Measurements from ENCODE around the gene FGFR2. TPM values are rescaled to one million over a fixed set of nuclear protein-coding genes. Genes with fewer than 3 reads are reported as not detected.

FGFR2 gene
- total RNA-seq, 1 donor from 2014 or later: 4.5 TPM

DNA sequence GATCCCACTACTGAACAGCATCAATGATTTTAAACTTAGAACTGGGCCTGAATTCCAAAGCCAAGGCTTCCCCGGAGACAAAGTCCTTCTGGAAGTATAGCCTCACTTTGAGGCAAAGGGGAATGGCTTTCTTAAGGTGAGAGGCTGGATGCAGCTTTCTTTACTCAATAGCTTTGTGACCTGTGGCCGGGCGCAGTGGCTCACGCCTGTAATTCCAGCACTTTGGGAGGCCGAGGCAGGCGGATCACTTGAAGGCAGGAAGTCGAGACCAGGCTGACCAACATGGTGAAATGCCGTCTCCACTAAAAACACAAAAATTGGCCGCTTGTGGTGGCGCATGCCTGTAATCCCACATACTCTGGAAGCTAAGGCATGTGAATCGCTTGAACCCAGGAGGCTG lies 3.2 kb upstream of the FGFR2 start:
- no peaks in the 10 kb centered on the region for H3K36me3 ChIP-seq (ENCODE audit: control insufficient read depth, insufficient read depth, low read length)
- no peak for DNase-seq (ENCODE audit: low read depth)

DNA sequence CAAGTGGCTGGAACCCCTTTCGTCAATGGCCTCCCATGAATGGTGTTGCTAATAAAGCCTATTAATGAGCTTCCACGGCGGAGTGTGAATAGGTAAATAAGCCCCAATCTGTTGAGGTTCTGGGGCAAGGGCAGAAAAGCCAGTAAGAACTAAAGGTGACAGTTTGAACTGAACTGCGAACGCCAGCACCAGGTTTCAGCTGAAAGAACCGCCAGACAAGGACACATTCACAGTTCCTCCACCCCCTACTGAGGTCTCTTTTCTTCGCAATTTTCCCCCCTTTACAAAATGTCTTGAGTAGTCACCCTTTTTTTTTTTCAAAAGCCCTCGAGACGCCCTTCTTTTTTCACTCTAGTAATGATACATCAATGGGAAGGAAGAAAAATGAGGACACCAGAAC lies 2.4 kb upstream of the FGFR2 start:
- Histone ChIP-seq H3K36me3 (ENCODE audit: control insufficient read depth, insufficient read depth, low read length) (no peaks in the 10 kb centered on the region), H3K27me3 (ENCODE audit: control insufficient read depth, insufficient read depth, low read length) (peaks cover 11% of the 10 kb centered on the region), H3K4me3 (ENCODE audit: low read depth, low read length) (no peak overlapping the region)
- no peak for DNase-seq (ENCODE audit: low read depth)
- TF ChIP-seq, protein P1, sequence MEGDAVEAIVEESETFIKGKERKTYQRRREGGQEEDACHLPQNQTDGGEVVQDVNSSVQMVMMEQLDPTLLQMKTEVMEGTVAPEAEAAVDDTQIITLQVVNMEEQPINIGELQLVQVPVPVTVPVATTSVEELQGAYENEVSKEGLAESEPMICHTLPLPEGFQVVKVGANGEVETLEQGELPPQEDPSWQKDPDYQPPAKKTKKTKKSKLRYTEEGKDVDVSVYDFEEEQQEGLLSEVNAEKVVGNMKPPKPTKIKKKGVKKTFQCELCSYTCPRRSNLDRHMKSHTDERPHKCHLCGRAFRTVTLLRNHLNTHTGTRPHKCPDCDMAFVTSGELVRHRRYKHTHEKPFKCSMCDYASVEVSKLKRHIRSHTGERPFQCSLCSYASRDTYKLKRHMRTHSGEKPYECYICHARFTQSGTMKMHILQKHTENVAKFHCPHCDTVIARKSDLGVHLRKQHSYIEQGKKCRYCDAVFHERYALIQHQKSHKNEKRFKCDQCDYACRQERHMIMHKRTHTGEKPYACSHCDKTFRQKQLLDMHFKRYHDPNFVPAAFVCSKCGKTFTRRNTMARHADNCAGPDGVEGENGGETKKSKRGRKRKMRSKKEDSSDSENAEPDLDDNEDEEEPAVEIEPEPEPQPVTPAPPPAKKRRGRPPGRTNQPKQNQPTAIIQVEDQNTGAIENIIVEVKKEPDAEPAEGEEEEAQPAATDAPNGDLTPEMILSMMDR (IDR thresholded peaks at IDR 0.05; ENCODE audit: insufficient read depth, low read length, poor library complexity, severe bottlenecking): no peak

More for the DNA sequence above, 3.2 kb upstream of the FGFR2 start:
- Histone ChIP-seq H3K4me3 (ENCODE audit: low read depth, low read length) (no peak overlapping the region), H3K27me3 (ENCODE audit: control insufficient read depth, insufficient read depth, low read length) (peaks cover 10% of the 10 kb centered on the region)
- TF ChIP-seq, protein P1 (IDR thresholded peaks at IDR 0.05; ENCODE audit: insufficient read depth, low read length, poor library complexity, severe bottlenecking): no peak

DNA sequence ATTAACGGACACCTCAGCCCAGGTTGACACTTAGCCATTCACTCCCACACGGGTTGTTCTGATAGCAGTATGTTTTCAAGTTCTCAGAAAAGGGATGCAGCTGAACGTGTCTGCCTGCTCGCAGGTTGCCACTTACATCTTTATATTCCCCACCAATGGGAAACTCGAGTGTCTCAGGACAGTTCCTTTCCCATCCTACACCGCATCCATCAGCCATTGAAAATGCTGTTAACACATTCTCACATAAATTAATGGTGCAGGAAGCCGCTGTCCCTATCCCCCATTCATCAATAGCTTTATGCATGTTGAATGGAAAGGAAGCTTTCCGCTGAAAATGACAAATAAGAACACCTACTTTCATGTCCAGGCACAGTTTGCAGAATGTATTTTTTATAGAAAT lies 1.7 kb upstream of the FGFR2 start:
- H3K27me3 ChIP-seq (ENCODE audit: control insufficient read depth, insufficient read depth, low read length): peaks cover 12% of the 10 kb centered on the region
- TF ChIP-seq, protein P1 (IDR thresholded peaks at IDR 0.05; ENCODE audit: insufficient read depth, low read length, poor library complexity, severe bottlenecking): no peak
- H3K36me3 ChIP-seq (ENCODE audit: control insufficient read depth, insufficient read depth, low read length): no peaks in the 10 kb centered on the region
- H3K4me3 ChIP-seq (ENCODE audit: low read depth, low read length): no peak overlapping the region
- no peak for DNase-seq (ENCODE audit: low read depth)

DNA sequence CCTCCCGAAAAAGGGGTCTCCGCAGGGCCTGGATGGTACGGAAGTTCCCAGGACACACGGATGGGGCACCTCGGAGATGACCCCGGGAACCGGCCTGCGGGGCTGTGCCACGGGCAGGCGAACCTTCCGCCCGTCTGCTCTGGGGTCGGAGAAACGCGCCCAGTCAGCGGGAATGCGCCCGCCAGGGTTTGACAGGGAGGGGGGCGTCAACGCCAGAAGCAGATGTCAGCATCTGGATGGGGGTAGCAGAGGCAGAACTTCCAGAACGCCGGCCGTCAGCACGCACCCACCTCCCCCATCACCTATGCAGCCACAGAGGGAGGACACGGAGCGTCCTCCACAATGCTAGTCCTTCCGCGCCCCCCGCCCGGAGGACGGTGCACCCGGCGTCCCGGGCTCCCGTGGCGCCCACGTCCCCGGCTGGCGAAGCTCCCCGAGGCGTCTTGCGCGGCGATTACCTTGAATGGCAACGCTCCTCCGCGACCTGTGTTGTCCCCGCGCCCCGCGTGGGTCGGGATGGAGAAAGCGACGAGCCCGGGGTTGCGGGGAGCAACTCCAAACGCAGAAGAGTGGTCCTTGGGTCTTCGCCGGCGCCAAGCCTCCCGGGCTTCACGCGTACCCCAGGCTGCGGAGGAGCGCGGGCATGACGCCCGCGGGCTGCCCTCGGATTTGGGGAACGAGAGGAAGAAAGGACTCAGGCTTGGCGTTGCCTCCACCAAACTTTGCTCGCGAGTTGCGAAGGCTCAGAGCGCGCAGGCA lies 561 bp downstream of the FGFR2 start:
- no peaks in the 10 kb centered on the region for H3K36me3 ChIP-seq (ENCODE audit: control insufficient read depth, insufficient read depth, low read length)
- H3K4me3 ChIP-seq (ENCODE audit: low read depth, low read length): peak overlapping the region; percentile 57
- peaks cover 12% of the 10 kb centered on the region for H3K27me3 ChIP-seq (ENCODE audit: control insufficient read depth, insufficient read depth, low read length)
- TF ChIP-seq, protein P1 (IDR thresholded peaks at IDR 0.05; ENCODE audit: insufficient read depth, low read length, poor library complexity, severe bottlenecking): no peak
- no peak for DNase-seq (ENCODE audit: low read depth)

DNA sequence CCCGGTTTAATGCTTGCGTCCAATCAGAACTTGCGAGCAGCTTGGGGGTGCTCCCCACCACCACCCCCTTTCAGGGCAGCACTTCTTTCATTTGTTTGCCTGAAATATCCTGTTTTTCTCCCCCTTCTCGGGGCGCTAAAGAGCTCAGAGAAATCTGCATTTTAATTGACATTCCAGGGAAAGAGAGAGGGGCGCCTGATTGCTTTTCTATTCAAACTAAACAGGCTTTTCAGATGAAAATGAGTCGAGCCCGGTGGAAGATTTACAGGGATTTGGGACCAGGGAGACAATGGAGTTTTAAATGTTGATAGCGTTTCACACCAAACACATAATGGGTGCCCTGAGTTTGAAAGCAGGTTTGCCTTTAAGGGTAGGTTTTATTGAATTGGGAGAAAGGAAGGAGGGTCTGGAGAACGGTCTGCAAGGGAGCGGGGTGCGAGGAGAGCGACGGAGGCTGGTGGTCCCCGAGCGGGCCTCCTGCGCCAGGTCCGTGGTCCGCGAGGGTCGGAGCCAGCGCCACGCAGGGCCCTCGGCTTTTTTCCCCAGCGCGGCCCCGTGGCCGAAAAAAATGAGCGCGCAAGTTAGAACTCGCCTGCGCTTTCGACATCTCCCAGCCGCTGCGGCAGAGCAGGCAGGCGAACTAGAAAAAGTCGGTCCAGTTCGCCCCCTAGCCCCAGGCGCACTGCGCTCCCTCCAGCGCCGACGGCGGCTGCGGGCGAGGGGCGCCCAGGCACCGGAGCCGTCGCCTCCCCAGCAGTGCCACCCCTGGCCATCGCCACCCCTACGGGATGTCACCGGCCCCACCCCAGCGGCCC lies 1.3 kb downstream of the FGFR2 start:
- H3K4me3 ChIP-seq (ENCODE audit: low read depth, low read length): peak overlapping the region; percentile 57

More for the DNA sequence above, 1.3 kb downstream of the FGFR2 start:
- H3K27me3 ChIP-seq (ENCODE audit: control insufficient read depth, insufficient read depth, low read length): peaks cover 12% of the 10 kb centered on the region
- TF ChIP-seq, protein P1 (IDR thresholded peaks at IDR 0.05; ENCODE audit: insufficient read depth, low read length, poor library complexity, severe bottlenecking): peak; percentile 33
- no peak for DNase-seq (ENCODE audit: low read depth)
- no peaks in the 10 kb centered on the region for H3K36me3 ChIP-seq (ENCODE audit: control insufficient read depth, insufficient read depth, low read length)

Data from kidney epithelial cell (primary cell).